ENCODE results near the gene DAPP1. TPM values are rescaled to one million over a fixed set of nuclear protein-coding genes. Genes with fewer than 3 reads are reported as not detected.

The DAPP1 gene
- total and polyA plus RNA-seq, 2 experiments from 2014 or later: not detected

DNA sequence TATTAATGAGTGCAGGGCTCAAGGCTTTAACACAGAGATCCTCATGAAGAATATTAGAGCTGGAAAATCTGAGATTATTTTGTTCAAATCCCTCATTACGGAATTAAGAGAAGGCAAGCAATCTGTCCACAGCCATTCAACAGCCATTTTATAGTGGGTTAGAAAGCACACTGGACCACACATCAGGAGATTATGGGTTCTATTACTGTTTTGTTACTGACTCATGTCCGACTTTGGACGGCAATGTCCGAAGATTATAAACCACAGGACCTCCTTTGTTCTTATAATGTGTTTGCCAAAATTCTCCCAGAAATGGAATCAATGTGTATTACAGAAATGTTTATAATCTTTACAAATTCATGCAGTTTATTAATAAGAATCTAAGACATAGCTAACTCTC is 69.5 kb downstream of the DAPP1 start:
- H3K4me3 ChIP-seq: no peak overlapping the region
- Mint-ChIP-seq H3K36me3 (ENCODE audit: low read depth) (peaks cover 3% of the 10 kb centered on the region; the same call in 1 of the 3 replicates), H3K9me3 (no peaks in the 10 kb centered on the region), H3K4me3 (no peak overlapping the region), H3K27ac (no peak overlapping the region), H3K27me3 (ENCODE audit: insufficient read depth, low read depth, poor library complexity) (no peaks in the 10 kb centered on the region), H3K4me1 (no peaks in the 10 kb centered on the region)
- H3F3A ChIP-seq (replicated peaks; ENCODE audit: low read depth): no peaks in the 10 kb centered on the region
- H3K4me2 ChIP-seq: no peak overlapping the region
- TF ChIP-seq, protein P1, sequence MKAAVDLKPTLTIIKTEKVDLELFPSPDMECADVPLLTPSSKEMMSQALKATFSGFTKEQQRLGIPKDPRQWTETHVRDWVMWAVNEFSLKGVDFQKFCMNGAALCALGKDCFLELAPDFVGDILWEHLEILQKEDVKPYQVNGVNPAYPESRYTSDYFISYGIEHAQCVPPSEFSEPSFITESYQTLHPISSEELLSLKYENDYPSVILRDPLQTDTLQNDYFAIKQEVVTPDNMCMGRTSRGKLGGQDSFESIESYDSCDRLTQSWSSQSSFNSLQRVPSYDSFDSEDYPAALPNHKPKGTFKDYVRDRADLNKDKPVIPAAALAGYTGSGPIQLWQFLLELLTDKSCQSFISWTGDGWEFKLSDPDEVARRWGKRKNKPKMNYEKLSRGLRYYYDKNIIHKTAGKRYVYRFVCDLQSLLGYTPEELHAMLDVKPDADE (IDR thresholded peaks at IDR 0.05): no peak
- TF ChIP-seq ZNF462 (CRISPR knock-in tag; IDR thresholded peaks at IDR 0.05) (no peak), EZH2phosphoT487 (IDR thresholded peaks at IDR 0.05; ENCODE audit: unreplicated experiment) (no peak), EZH2 (IDR thresholded peaks at IDR 0.05; ENCODE audit: low read depth, unreplicated experiment) (no peak)
- no peaks in the 10 kb centered on the region for H3K27me3 ChIP-seq (ENCODE audit: insufficient read depth)
- DNase-seq (ENCODE audit: low spot score) (no peak), ATAC-seq (no peak)
- H3K9me2 ChIP-seq (ENCODE audit: insufficient read depth): no peaks in the 10 kb centered on the region
- no peak overlapping the region for H2AFZ ChIP-seq
- H3K36me3 ChIP-seq (ENCODE audit: insufficient read depth): no peaks in the 10 kb centered on the region
- no peak overlapping the region for H3K27ac ChIP-seq (ENCODE audit: low read depth)
- no peaks in the 10 kb centered on the region for H3K4me1 ChIP-seq (ENCODE audit: insufficient read depth)
- H4K20me1 ChIP-seq (replicated peaks; ENCODE audit: insufficient read depth): no peaks in the 10 kb centered on the region
- H3K79me2 ChIP-seq (replicated peaks; ENCODE audit: insufficient read depth): no peaks in the 10 kb centered on the region; the same call in 1 of the 2 replicates

GRCh38 chr4:99887837-99888236 is 71.2 kb downstream of the DAPP1 start:
- Mint-ChIP-seq H3K36me3 (ENCODE audit: low read depth) (no peaks in the 10 kb centered on the region), H3K4me3 (no peak overlapping the region), H3K9me3 (no peaks in the 10 kb centered on the region), H3K4me1 (no peaks in the 10 kb centered on the region), H3K27me3 (ENCODE audit: insufficient read depth, low read depth, poor library complexity) (no peaks in the 10 kb centered on the region), H3K27ac (peak overlapping the region; percentile 58; the same call in 1 of the 2 replicates)
- Histone ChIP-seq H3K79me2 (replicated peaks; ENCODE audit: insufficient read depth) (peaks cover 16% of the 10 kb centered on the region), H3K36me3 (ENCODE audit: insufficient read depth) (no peaks in the 10 kb centered on the region), H3K4me1 (ENCODE audit: insufficient read depth) (no peaks in the 10 kb centered on the region), H3K9me2 (ENCODE audit: insufficient read depth) (no peaks in the 10 kb centered on the region), H3K27me3 (ENCODE audit: insufficient read depth) (no peaks in the 10 kb centered on the region), H3K27ac (ENCODE audit: low read depth) (no peak overlapping the region), H3K4me3 (no peak overlapping the region), H4K20me1 (replicated peaks; ENCODE audit: insufficient read depth) (no peaks in the 10 kb centered on the region), H2AFZ (no peak overlapping the region), H3F3A (replicated peaks; ENCODE audit: low read depth) (no peaks in the 10 kb centered on the region), H3K4me2 (no peak overlapping the region)
- no peak for DNase-seq (ENCODE audit: low spot score)
- no peak for ATAC-seq
- no peak for TF ChIP-seq CREB1 (CRISPR knock-in tag; IDR thresholded peaks at IDR 0.05; ENCODE audit: low read depth)
- TF ChIP-seq ZNF331 (CRISPR knock-in tag; IDR thresholded peaks at IDR 0.05; ENCODE audit: low read depth): no peak
- TF ChIP-seq, protein P2, sequence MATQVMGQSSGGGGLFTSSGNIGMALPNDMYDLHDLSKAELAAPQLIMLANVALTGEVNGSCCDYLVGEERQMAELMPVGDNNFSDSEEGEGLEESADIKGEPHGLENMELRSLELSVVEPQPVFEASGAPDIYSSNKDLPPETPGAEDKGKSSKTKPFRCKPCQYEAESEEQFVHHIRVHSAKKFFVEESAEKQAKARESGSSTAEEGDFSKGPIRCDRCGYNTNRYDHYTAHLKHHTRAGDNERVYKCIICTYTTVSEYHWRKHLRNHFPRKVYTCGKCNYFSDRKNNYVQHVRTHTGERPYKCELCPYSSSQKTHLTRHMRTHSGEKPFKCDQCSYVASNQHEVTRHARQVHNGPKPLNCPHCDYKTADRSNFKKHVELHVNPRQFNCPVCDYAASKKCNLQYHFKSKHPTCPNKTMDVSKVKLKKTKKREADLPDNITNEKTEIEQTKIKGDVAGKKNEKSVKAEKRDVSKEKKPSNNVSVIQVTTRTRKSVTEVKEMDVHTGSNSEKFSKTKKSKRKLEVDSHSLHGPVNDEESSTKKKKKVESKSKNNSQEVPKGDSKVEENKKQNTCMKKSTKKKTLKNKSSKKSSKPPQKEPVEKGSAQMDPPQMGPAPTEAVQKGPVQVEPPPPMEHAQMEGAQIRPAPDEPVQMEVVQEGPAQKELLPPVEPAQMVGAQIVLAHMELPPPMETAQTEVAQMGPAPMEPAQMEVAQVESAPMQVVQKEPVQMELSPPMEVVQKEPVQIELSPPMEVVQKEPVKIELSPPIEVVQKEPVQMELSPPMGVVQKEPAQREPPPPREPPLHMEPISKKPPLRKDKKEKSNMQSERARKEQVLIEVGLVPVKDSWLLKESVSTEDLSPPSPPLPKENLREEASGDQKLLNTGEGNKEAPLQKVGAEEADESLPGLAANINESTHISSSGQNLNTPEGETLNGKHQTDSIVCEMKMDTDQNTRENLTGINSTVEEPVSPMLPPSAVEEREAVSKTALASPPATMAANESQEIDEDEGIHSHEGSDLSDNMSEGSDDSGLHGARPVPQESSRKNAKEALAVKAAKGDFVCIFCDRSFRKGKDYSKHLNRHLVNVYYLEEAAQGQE (IDR thresholded peaks at IDR 0.05; ENCODE audit: unreplicated experiment): no peak
- no peak for TF ChIP-seq POLR2AphosphoS5 (IDR thresholded peaks at IDR 0.05; ENCODE audit: low read depth)
- no peak for TF ChIP-seq EZH2phosphoT487 (IDR thresholded peaks at IDR 0.05; ENCODE audit: unreplicated experiment)
- no peak for TF ChIP-seq JUNB (IDR thresholded peaks at IDR 0.05; ENCODE audit: unreplicated experiment)
- TF ChIP-seq ZNF114 (CRISPR knock-in tag; IDR thresholded peaks at IDR 0.05): no peak
- TF ChIP-seq STAT1 (IDR thresholded peaks at IDR 0.05; ENCODE audit: unreplicated experiment): no peak

Data from GM23338 (cell line).